DOHH2 (cell line): ENCODE data around the gene FBXW10.
"Not testable (repeated sequence)": the region's sequence is repeated elsewhere in the genome, so short reads cannot be mapped to it uniquely, and the experiment has no call there.

Source experiments
- H3F3A ChIP-seq: fragments of 200-600 bp; sonication (generic), shearing (Covaris generic); 2 replicates; pipeline ENCODE4 v1.6.0; 2016; ENCODE audit warnings: antibody characterized with exemption, mild to moderate bottlenecking; ENCODE audit not compliant: control insufficient read depth, insufficient read depth
- H3K27ac ChIP-seq: fragments of 200-600 bp; sonication (generic); 2 replicates; pipeline ENCODE4 v1.5.1; 2014; ENCODE audit warnings: low read depth, mild to moderate bottlenecking, low read length, moderate library complexity
- H3K27me3 ChIP-seq: fragments of 200-600 bp; sonication (generic); 2 replicates; pipeline ENCODE4 v1.6.1; 2014; ENCODE audit warnings: mild to moderate bottlenecking, low read length, mixed read lengths; ENCODE audit not compliant: control insufficient read depth
- H3K36me3 ChIP-seq: fragments of 200-600 bp; sonication (generic); 2 replicates; pipeline ENCODE4 v1.6.1; 2014; ENCODE audit warnings: mild to moderate bottlenecking, low read length, moderate library complexity, mixed read lengths; ENCODE audit not compliant: control insufficient read depth
- H3K4me1 ChIP-seq: fragments of 200-600 bp; sonication (generic); 2 replicates; pipeline ENCODE4 v1.6.1; 2014; ENCODE audit warnings: mild to moderate bottlenecking, low read length, mixed read lengths; ENCODE audit not compliant: control insufficient read depth
- H3K4me2 ChIP-seq: fragments of 200-600 bp; sonication (generic); 2 replicates; pipeline ENCODE4 v1.6.0; 2014; ENCODE audit warnings: mild to moderate bottlenecking, low read length, moderate library complexity
- H3K4me3 ChIP-seq: fragments of 200-600 bp; sonication (generic); 2 replicates; pipeline ENCODE4 v1.5.1; 2014; ENCODE audit warnings: mild to moderate bottlenecking, low read length, mixed read lengths
- H3K79me2 ChIP-seq: fragments of 200-600 bp; sonication (generic); 2 replicates; pipeline ENCODE4 v1.6.1; 2014; ENCODE audit warnings: mild to moderate bottlenecking, low read length, mixed read lengths; ENCODE audit not compliant: control insufficient read depth
- H3K9me2 ChIP-seq: fragments of 200-600 bp; sonication (generic); replicated peaks from 2 replicates; pipeline ENCODE4 v1.6.1; 2014; ENCODE audit warnings: mild to moderate bottlenecking, low read length, mixed read lengths; ENCODE audit not compliant: control insufficient read depth
- H3K9me3 ChIP-seq: fragments of 200-600 bp; sonication (generic); 2 replicates; pipeline ENCODE4 v1.6.1; 2014; ENCODE audit warnings: antibody characterized with exemption, low read length, mixed read lengths; ENCODE audit not compliant: control insufficient read depth, insufficient read depth
- H4K20me1 ChIP-seq: fragments of 200-600 bp; sonication (generic); 2 replicates; pipeline ENCODE4 v1.6.0; 2014; ENCODE audit warnings: low read depth, mild to moderate bottlenecking, antibody characterized with exemption, low read length, moderate library complexity; ENCODE audit not compliant: control insufficient read depth, insufficient read depth

FBXW10 gene

GRCh38 chr17:18733350-18733749 is 10.5 kb upstream of the FBXW10 start:
- H3K27ac ChIP-seq, H4K20me1 ChIP-seq, H3K36me3 ChIP-seq, H3K4me3 ChIP-seq, H3F3A ChIP-seq, H3K79me2 ChIP-seq, H3K27me3 ChIP-seq, H3K9me2 ChIP-seq, H3K4me1 ChIP-seq, H3K9me3 ChIP-seq, H3K4me2 ChIP-seq: not testable (repeated sequence)

GRCh38 chr17:18739616-18740391 is 4.0 kb upstream of the FBXW10 start:
- H3K9me3 ChIP-seq, H3K4me2 ChIP-seq, H3F3A ChIP-seq, H3K27ac ChIP-seq, H3K9me2 ChIP-seq, H3K4me1 ChIP-seq, H3K36me3 ChIP-seq, H3K27me3 ChIP-seq, H3K79me2 ChIP-seq, H3K4me3 ChIP-seq, H4K20me1 ChIP-seq: not testable (repeated sequence)

GRCh38 chr17:18741228-18741627 is 2.6 kb upstream of the FBXW10 start:
- not testable (repeated sequence) for H3K4me1 ChIP-seq, H3K9me2 ChIP-seq, H3K36me3 ChIP-seq, H3K4me2 ChIP-seq, H3K79me2 ChIP-seq, H3K4me3 ChIP-seq, H3K27ac ChIP-seq, H4K20me1 ChIP-seq, H3K27me3 ChIP-seq, H3K9me3 ChIP-seq, H3F3A ChIP-seq

- not testable (repeated sequence) for H3K4me3 ChIP-seq, H3K9me3 ChIP-seq, H3F3A ChIP-seq, H3K36me3 ChIP-seq, H3K4me1 ChIP-seq, H3K27ac ChIP-seq, H3K79me2 ChIP-seq, H3K27me3 ChIP-seq, H4K20me1 ChIP-seq, H3K9me2 ChIP-seq, H3K4me2 ChIP-seq
Observed at GRCh38 chr17:18744726-18745125, 872 bp downstream of the FBXW10 start.

GRCh38 chr17:18746551-18746950 is 2.7 kb downstream of the FBXW10 start:
- H3K9me3 ChIP-seq, H3K4me2 ChIP-seq, H3K79me2 ChIP-seq, H3K27me3 ChIP-seq, H3K4me3 ChIP-seq, H3K9me2 ChIP-seq, H3K36me3 ChIP-seq, H4K20me1 ChIP-seq, H3K27ac ChIP-seq, H3F3A ChIP-seq, H3K4me1 ChIP-seq: not testable (repeated sequence)

- H3K4me3 ChIP-seq, H3K79me2 ChIP-seq, H4K20me1 ChIP-seq, H3K27ac ChIP-seq, H3F3A ChIP-seq, H3K4me2 ChIP-seq, H3K27me3 ChIP-seq, H3K4me1 ChIP-seq, H3K9me3 ChIP-seq, H3K9me2 ChIP-seq, H3K36me3 ChIP-seq: not testable (repeated sequence)
Observed at GRCh38 chr17:18747501-18747900, 3.6 kb downstream of the FBXW10 start.

GRCh38 chr17:18750242-18750641 is 6.4 kb downstream of the FBXW10 start:
- H3K79me2 ChIP-seq, H3K36me3 ChIP-seq, H3K4me1 ChIP-seq, H3K4me2 ChIP-seq, H3K9me3 ChIP-seq, H4K20me1 ChIP-seq, H3K27me3 ChIP-seq, H3K4me3 ChIP-seq, H3F3A ChIP-seq, H3K27ac ChIP-seq, H3K9me2 ChIP-seq: not testable (repeated sequence)

GRCh38 chr17:18753829-18754409 is 10.1 kb downstream of the FBXW10 start:
- H4K20me1 ChIP-seq, H3K9me2 ChIP-seq, H3F3A ChIP-seq, H3K4me2 ChIP-seq, H3K36me3 ChIP-seq, H3K27me3 ChIP-seq, H3K4me3 ChIP-seq, H3K27ac ChIP-seq, H3K9me3 ChIP-seq, H3K4me1 ChIP-seq, H3K79me2 ChIP-seq: not testable (repeated sequence)
